Hepatocyte (in vitro differentiated cells): ENCODE data around the gene SMIM1. TPM values are rescaled to one million over a fixed set of nuclear protein-coding genes. Genes with fewer than 3 reads are reported as not detected.

Experiments
- DNase-seq: peaks from one replicate; pipeline ENCODE4 v3.0.0-alpha.2; 2016; ENCODE audit warnings: low spot score
- H2AFZ ChIP-seq: fragments of 200-600 bp; sonication (generic); 2 replicates; pipeline ENCODE4 v1.6.0; 2016; ENCODE audit warnings: antibody characterized with exemption, mild to moderate bottlenecking
- H3K27ac ChIP-seq: fragments of 200-600 bp; sonication (generic); 2 replicates; pipeline ENCODE4 v1.5.1; 2016; ENCODE audit warnings: mild to moderate bottlenecking
- H3K27me3 ChIP-seq: fragments of 200-600 bp; sonication (generic); 2 replicates; pipeline ENCODE4 v1.6.1; 2016
- H3K36me3 ChIP-seq: fragments of 200-600 bp; sonication (generic); replicated peaks from 2 replicates; pipeline ENCODE4 v1.5.1; 2016; ENCODE audit warnings: low read depth; ENCODE audit not compliant: insufficient read depth
- H3K4me1 ChIP-seq: fragments of 200-600 bp; sonication (generic); 2 replicates; pipeline ENCODE4 v1.5.1; 2016; ENCODE audit warnings: mild to moderate bottlenecking, moderate library complexity; ENCODE audit not compliant: insufficient read depth
- H3K4me2 ChIP-seq: fragments of 200-600 bp; sonication (generic); 2 replicates; pipeline ENCODE4 v1.6.0; 2016
- H3K4me3 ChIP-seq: fragments of 200-600 bp; sonication (generic); 2 replicates; pipeline ENCODE4 v1.5.1; 2016; ENCODE audit warnings: mild to moderate bottlenecking
- H3K79me2 ChIP-seq: fragments of 200-600 bp; sonication (generic); 2 replicates; pipeline ENCODE4 v1.6.0; 2017; ENCODE audit warnings: mild to moderate bottlenecking
- H3K9me2 ChIP-seq: fragments of 200-600 bp; sonication (generic); replicated peaks from 2 replicates; pipeline ENCODE4 v1.6.0; 2017; ENCODE audit warnings: mild to moderate bottlenecking; ENCODE audit not compliant: insufficient read depth
- H3K9me3 ChIP-seq: fragments of 200-600 bp; sonication (generic); 2 replicates; pipeline ENCODE4 v1.5.1; 2016; ENCODE audit warnings: low read depth, mild to moderate bottlenecking
- H4K20me1 ChIP-seq: fragments of 200-600 bp; sonication (generic); 2 replicates; pipeline ENCODE4 v1.6.0; 2016; ENCODE audit warnings: mild to moderate bottlenecking; ENCODE audit not compliant: insufficient read depth, poor library complexity, severe bottlenecking
- EZH2 ChIP-seq: fragments of 200-600 bp; sonication (generic); IDR thresholded peaks from 2 replicates; pipeline ENCODE4 v1.6.1; 2016; ENCODE audit warnings: antibody characterized with exemption, mild to moderate bottlenecking, borderline replicate concordance
- EZH2phosphoT487 ChIP-seq: fragments of 200-600 bp; sonication (generic); IDR thresholded peaks from one replicate; pipeline ENCODE4 v1.6.1; 2018; ENCODE audit warnings: antibody characterized with exemption, mild to moderate bottlenecking, low read depth, moderate library complexity; ENCODE audit not compliant: unreplicated experiment, severe bottlenecking
- WGBS: methylation state at CpG from one replicate; pipeline ENCODE4 v1.1.6; 2016; ENCODE audit warnings: low lambda C conversion rate; ENCODE audit errors: missing lambda C conversion rate; 5-methylcytosine and 5-hydroxymethylcytosine counted together
- polyA plus RNA-seq: library from polyadenylated mRNA; unstranded; fragments of >200 nt; fragmentation: Nextera tagmentation; extraction: Ambion mirVana; gene quantifications from 2 replicates; pipeline ENCODE4 v1.2.1, GENCODE V29; 2016
- total RNA-seq: library from RNA; depleted of rRNA; stranded (reverse); fragments of >200 nt; gene quantifications from 2 replicates; pipeline ENCODE4 v1.2.3, GENCODE V29; 2014
- TF ChIP-seq, protein P1 (sequence below): fragments of 200-600 bp; sonication (generic); IDR thresholded peaks from 2 replicates; pipeline ENCODE4 v1.5.1; 2016; ENCODE audit warnings: antibody characterized with exemption, mild to moderate bottlenecking; ENCODE audit not compliant: poor library complexity

Gene SMIM1
- total and polyA plus RNA-seq, 2 experiments from 2014 or later = 21.0 to 118 TPM

DNA sequence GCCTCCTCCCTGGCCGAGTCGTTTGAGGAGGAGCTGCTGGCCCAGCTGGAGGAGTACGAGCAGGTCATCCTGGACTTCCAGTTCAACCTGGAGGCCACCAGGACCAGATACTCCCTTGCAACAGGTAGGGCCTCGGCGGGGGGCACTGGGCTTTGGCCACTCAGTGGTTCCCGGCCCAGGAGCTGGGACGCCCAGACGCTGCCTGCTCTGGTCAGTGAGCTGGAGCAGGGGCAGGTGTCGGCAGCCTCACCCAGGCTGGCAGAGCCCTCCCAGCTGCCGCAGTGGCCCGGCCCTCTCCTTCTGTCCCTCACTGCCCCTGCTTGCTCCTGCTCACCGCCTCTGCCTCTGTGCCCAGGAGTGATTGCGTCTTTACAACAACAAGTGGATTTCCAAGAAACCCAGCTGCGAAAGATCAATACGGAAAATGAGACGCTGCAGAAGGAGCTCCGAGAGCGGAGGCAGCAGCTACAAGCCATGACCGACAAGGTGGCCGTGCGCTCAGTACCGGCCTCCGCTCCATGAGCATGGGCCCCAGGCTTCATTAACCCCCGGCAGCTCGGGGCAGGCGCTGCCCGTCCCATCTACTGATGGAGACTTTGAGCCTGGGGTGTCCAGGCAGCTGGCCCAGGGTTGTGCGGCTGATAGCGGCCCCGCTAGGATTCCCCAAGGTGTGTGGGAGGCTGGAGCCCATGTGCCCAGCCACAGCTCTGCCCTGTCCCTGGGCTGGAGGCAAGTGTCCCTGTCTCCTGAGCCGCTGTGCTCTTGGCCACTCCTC lies 9.0 kb upstream of the SMIM1 start:
- 91% methylated on average over 31 of the region's 31 CpGs for WGBS
- Histone ChIP-seq H4K20me1 (no peaks in the 10 kb centered on the region), H3K36me3 (no peaks in the 10 kb centered on the region), H3K4me2 (no peak overlapping the region), H2AFZ (no peak overlapping the region), H3K79me2 (no peaks in the 10 kb centered on the region), H3K9me3 (no peaks in the 10 kb centered on the region), H3K4me3 (no peak overlapping the region), H3K27me3 (no peaks in the 10 kb centered on the region), H3K27ac (no peak overlapping the region), H3K4me1 (no peaks in the 10 kb centered on the region), H3K9me2 (no peaks in the 10 kb centered on the region)
- no peak for DNase-seq
- TF ChIP-seq EZH2 = no peak
- TF ChIP-seq EZH2phosphoT487 = no peak
- TF ChIP-seq, protein P1, sequence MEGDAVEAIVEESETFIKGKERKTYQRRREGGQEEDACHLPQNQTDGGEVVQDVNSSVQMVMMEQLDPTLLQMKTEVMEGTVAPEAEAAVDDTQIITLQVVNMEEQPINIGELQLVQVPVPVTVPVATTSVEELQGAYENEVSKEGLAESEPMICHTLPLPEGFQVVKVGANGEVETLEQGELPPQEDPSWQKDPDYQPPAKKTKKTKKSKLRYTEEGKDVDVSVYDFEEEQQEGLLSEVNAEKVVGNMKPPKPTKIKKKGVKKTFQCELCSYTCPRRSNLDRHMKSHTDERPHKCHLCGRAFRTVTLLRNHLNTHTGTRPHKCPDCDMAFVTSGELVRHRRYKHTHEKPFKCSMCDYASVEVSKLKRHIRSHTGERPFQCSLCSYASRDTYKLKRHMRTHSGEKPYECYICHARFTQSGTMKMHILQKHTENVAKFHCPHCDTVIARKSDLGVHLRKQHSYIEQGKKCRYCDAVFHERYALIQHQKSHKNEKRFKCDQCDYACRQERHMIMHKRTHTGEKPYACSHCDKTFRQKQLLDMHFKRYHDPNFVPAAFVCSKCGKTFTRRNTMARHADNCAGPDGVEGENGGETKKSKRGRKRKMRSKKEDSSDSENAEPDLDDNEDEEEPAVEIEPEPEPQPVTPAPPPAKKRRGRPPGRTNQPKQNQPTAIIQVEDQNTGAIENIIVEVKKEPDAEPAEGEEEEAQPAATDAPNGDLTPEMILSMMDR = no peak

GRCh38 chr1:3767328-3767925 lies 5.1 kb upstream of the SMIM1 start:
- no peaks in the 10 kb centered on the region for H3K9me2 ChIP-seq
- no peak for DNase-seq
- no peak for TF ChIP-seq EZH2phosphoT487
- TF ChIP-seq, protein P1 = no peak
- no peak for TF ChIP-seq EZH2
- no peaks in the 10 kb centered on the region for H4K20me1 ChIP-seq
- 92% methylated on average over 17 of the region's 17 CpGs for WGBS
- H3K4me1 ChIP-seq = peaks cover 8% of the 10 kb centered on the region
- H3K4me2 ChIP-seq = no peak overlapping the region
- no peak overlapping the region for H3K4me3 ChIP-seq
- H3K79me2 ChIP-seq = no peaks in the 10 kb centered on the region
- no peaks in the 10 kb centered on the region for H3K27me3 ChIP-seq
- no peak overlapping the region for H3K27ac ChIP-seq
- H2AFZ ChIP-seq = no peak overlapping the region
- no peaks in the 10 kb centered on the region for H3K36me3 ChIP-seq
- H3K9me3 ChIP-seq = no peaks in the 10 kb centered on the region

GRCh38 chr1:3768811-3769390 lies 3.6 kb upstream of the SMIM1 start:
- 94% methylated on average over 22 of the region's 22 CpGs for WGBS

More at GRCh38 chr1:3768811-3769390, 3.6 kb upstream of the SMIM1 start:
- peaks cover 14% of the 10 kb centered on the region for H3K4me1 ChIP-seq
- H3K4me2 ChIP-seq = no peak overlapping the region
- no peak overlapping the region for H3K27ac ChIP-seq
- H2AFZ ChIP-seq = no peak overlapping the region
- H3K9me2 ChIP-seq = no peaks in the 10 kb centered on the region
- no peak overlapping the region for H3K4me3 ChIP-seq
- no peaks in the 10 kb centered on the region for H3K9me3 ChIP-seq
- no peaks in the 10 kb centered on the region for H3K79me2 ChIP-seq
- no peak for DNase-seq
- no peaks in the 10 kb centered on the region for H3K27me3 ChIP-seq
- no peak for TF ChIP-seq EZH2
- TF ChIP-seq, protein P1 = no peak
- TF ChIP-seq EZH2phosphoT487 = no peak
- H4K20me1 ChIP-seq = no peaks in the 10 kb centered on the region
- H3K36me3 ChIP-seq = no peaks in the 10 kb centered on the region
